OCI-LY3 (cell line): ENCODE measurements around the gene ARHGEF4.

Source experiments
- H2AFZ ChIP-seq: fragments of 200-600, 300-600 bp; shearing (Covaris generic); 2 replicates; pipeline ENCODE4 v1.6.0; 2014; ENCODE audit warnings: antibody characterized with exemption, low read depth, low read length
- H3K27ac ChIP-seq: fragments of 200-600, 300-600 bp; sonication (generic); 2 replicates; pipeline ENCODE4 v1.5.1; 2014; ENCODE audit warnings: mild to moderate bottlenecking, low read length, moderate library complexity, mixed read lengths
- H3K27me3 ChIP-seq: fragments of 200-600, 300-600 bp; sonication (generic); 2 replicates; pipeline ENCODE4 v1.6.1; 2014; ENCODE audit warnings: low read depth, low read length, mixed read lengths
- H3K36me3 ChIP-seq: fragments of 200-600, 300-600 bp; sonication (generic); replicated peaks from 2 replicates; pipeline ENCODE3; 2014; ENCODE audit warnings: low read depth, low read length, mixed read lengths
- H3K4me1 ChIP-seq: fragments of 300-600, 200-600 bp; sonication (generic); 2 replicates; pipeline ENCODE4 v1.6.1; 2014; ENCODE audit warnings: low read length, mixed read lengths
- H3K4me2 ChIP-seq: fragments of 200-600, 300-600 bp; sonication (generic); 2 replicates; pipeline ENCODE4 v1.6.1; 2014; ENCODE audit warnings: low read length, mixed read lengths
- H3K4me3 ChIP-seq: fragments of 300-600, 200-600 bp; sonication (generic); 2 replicates; pipeline ENCODE4 v1.5.1; 2014; ENCODE audit warnings: antibody characterized with exemption, mild to moderate bottlenecking, low read length, moderate library complexity
- H3K79me2 ChIP-seq: fragments of 300-600, 200-600 bp; shearing (Covaris generic); 2 replicates; pipeline ENCODE4 v1.6.1; 2014; ENCODE audit warnings: mild to moderate bottlenecking, low read length, mixed read lengths
- H3K9ac ChIP-seq: fragments of 300-600, 200-600 bp; shearing (Covaris generic); 2 replicates; pipeline ENCODE4 v1.6.0; 2014; ENCODE audit warnings: mild to moderate bottlenecking, low read length, moderate library complexity
- H3K9me3 ChIP-seq: fragments of 200-600, 300-600 bp; shearing (Covaris generic); 2 replicates; pipeline ENCODE4 v1.6.1; 2014; ENCODE audit warnings: low read length, mixed read lengths; ENCODE audit not compliant: insufficient read depth
- H4K20me1 ChIP-seq: fragments of 200-600, 300-600 bp; sonication (generic); 2 replicates; pipeline ENCODE4 v1.6.1; 2016; ENCODE audit warnings: low read length, mixed read lengths; ENCODE audit not compliant: insufficient read depth
- EZH2phosphoT487 ChIP-seq: fragments of 200-600 bp; shearing (Covaris generic); IDR thresholded peaks from 2 replicates; pipeline ENCODE4 v1.6.1; 2018; ENCODE audit warnings: antibody characterized with exemption, mixed run types, low read depth
- TF ChIP-seq, protein P1 (sequence below): fragments of 200-600, 300-600 bp; sonication (generic); IDR thresholded peaks from 2 replicates; pipeline ENCODE4 v1.5.1; 2014; ENCODE audit warnings: antibody characterized with exemption, low read length, low read depth

Gene ARHGEF4

DNA sequence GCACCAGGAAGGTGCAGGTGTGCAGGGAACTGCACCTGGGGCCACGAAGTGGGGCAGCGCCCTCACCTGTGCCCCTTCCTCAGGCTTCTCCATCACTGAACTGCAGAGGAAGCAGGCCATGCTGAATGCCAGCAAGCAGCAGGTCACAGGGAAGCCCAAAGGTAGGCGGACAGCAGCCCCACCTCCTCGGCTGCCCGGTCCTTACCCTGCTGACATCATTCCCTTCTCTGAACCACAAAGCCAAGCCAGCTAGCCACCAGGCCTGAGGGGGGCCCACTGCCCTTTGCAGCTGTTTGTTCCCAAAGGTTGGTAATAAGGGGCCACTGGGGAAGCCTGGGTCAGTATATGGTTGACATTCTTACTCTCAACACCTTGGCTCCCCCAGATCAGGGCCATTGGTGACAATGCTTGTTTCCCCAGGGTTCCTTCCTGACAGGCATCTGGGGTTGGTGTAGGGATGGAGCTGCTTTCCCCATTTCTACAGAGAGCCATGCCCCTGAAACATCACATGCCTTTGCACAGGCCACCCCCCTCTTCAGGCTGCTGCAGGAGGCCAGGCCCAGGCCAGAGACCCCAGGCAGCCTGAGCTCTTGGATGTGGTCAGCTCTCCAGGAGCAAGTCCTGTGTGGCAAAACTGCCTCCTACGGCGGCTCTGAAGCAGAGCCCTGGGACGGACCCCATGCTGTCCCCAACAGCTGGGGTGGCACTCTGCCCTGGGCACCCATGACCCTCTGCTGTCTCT, 208.7 kb downstream of the ARHGEF4 start:
- Histone ChIP-seq H4K20me1 (no peaks in the 10 kb centered on the region; the same call in 1 of the 2 replicates), H3K4me2 (no peak overlapping the region), H3K4me3 (no peak overlapping the region), H3K4me1 (no peaks in the 10 kb centered on the region), H3K79me2 (no peaks in the 10 kb centered on the region; the same call in 1 of the 2 replicates), H3K27me3 (no peaks in the 10 kb centered on the region), H3K9ac (no peak overlapping the region), H3K27ac (no peak overlapping the region), H3K36me3 (peaks cover 17% of the 10 kb centered on the region), H3K9me3 (no peaks in the 10 kb centered on the region), H2AFZ (no peak overlapping the region)
- no peak for TF ChIP-seq EZH2phosphoT487
- TF ChIP-seq, protein P1, sequence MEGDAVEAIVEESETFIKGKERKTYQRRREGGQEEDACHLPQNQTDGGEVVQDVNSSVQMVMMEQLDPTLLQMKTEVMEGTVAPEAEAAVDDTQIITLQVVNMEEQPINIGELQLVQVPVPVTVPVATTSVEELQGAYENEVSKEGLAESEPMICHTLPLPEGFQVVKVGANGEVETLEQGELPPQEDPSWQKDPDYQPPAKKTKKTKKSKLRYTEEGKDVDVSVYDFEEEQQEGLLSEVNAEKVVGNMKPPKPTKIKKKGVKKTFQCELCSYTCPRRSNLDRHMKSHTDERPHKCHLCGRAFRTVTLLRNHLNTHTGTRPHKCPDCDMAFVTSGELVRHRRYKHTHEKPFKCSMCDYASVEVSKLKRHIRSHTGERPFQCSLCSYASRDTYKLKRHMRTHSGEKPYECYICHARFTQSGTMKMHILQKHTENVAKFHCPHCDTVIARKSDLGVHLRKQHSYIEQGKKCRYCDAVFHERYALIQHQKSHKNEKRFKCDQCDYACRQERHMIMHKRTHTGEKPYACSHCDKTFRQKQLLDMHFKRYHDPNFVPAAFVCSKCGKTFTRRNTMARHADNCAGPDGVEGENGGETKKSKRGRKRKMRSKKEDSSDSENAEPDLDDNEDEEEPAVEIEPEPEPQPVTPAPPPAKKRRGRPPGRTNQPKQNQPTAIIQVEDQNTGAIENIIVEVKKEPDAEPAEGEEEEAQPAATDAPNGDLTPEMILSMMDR = no peak

DNA sequence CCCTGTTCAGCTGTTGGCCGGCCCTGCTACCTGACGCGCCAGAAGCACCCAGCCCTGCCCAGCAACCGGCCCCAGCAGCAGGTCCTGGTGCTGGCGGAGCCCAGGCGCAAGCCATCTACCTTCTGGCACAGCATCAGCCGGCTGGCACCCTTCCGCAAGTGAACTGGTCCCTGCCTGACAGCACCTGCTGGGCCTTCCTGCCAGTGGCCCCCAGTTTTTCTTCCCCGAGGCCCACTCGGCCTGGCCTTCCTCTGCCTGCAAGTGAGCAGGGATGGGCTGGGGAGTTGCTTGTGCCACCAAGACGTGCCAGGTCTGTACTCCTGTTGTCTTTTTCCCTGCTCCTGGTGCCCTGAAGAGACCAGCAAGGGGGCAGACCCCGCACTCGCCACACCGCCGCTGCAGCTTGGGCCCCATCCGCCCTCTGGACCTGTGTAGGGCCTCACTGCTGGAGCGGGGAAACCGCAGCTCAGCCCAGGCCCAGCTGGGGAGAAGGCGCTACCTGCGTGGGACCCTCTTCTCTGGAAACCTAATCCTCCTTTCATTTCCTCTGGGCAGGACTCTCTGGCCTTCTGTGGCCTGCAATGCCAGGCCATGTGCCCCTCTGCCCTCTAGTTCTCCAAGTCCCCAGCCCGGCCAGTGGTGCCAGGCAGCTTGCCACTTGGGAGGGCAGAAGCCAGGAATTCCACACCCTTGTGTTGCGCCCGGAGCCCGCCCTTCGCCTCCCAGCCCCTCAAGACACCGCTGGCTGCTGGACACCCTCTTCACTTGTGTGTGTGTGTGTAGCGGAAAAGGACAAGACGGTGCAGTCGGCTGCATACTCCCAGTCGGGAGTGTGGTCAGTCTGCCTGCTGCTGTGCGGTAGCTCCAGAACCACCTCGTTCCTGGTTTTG, 209.6 kb downstream of the ARHGEF4 start:
- H3K27ac ChIP-seq = no peak overlapping the region
- H3K4me3 ChIP-seq = no peak overlapping the region
- H2AFZ ChIP-seq = no peak overlapping the region
- no peaks in the 10 kb centered on the region for H3K27me3 ChIP-seq
- no peaks in the 10 kb centered on the region; the same call in 1 of the 2 replicates for H4K20me1 ChIP-seq
- TF ChIP-seq, protein P1 = no peak
- TF ChIP-seq EZH2phosphoT487 = no peak
- H3K4me2 ChIP-seq = no peak overlapping the region
- no peak overlapping the region for H3K9ac ChIP-seq
- H3K4me1 ChIP-seq = no peaks in the 10 kb centered on the region
- H3K9me3 ChIP-seq = no peaks in the 10 kb centered on the region
- H3K79me2 ChIP-seq = peaks cover 2% of the 10 kb centered on the region; the same call in 1 of the 2 replicates
- H3K36me3 ChIP-seq = peaks cover 24% of the 10 kb centered on the region

DNA sequence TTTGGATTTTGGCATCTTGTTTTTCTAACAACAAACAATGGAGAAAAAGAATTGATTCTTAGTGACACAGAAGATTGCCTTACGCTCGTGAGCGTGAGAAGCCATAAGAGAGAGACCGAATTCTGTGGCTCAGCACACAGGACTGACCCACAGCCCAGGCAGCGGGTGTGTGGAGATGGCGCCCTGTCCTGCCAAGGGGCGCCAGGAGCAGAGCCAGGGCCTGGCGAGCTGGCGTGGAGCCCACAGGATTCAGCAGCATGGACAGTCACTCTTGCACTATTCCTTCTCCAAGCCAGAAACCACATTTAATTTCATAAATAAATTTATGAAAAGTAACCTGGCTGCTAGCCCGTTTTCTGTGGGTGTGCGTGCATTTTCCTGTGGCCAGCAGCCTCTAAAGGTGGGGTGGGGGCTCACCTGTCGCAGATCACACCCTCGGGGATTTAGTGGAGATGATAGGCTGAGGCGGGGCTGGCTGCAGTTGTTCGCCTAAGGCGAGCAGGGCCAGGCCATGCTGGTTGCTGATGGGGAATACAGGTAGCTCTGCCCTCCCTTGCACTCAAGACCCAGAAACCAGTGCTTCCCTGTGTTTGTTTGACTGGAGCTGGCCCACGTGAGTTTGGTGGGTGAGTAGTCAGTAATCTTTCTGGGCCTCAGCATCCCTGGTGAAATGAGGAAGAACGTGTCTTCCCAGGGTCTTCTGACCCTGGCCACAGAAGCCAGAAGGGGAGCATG, 210.4 kb downstream of the ARHGEF4 start:
- H3K9ac ChIP-seq = no peak overlapping the region
- no peak for TF ChIP-seq EZH2phosphoT487
- TF ChIP-seq, protein P1 = no peak
- H3K4me2 ChIP-seq = no peak overlapping the region
- H4K20me1 ChIP-seq = no peaks in the 10 kb centered on the region; the same call in 1 of the 2 replicates
- H2AFZ ChIP-seq = no peak overlapping the region
- H3K9me3 ChIP-seq = no peaks in the 10 kb centered on the region
- H3K4me1 ChIP-seq = no peaks in the 10 kb centered on the region
- peaks cover 32% of the 10 kb centered on the region for H3K36me3 ChIP-seq
- H3K27ac ChIP-seq = no peak overlapping the region
- peaks cover 2% of the 10 kb centered on the region; the same call in 1 of the 2 replicates for H3K79me2 ChIP-seq
- no peaks in the 10 kb centered on the region for H3K27me3 ChIP-seq
- H3K4me3 ChIP-seq = no peak overlapping the region
